K562 (cell line): Measurements from ENCODE around the gene RALB. TPM values are rescaled to one million over a fixed set of nuclear protein-coding genes. Genes with fewer than 3 reads are reported as not detected.
A peak's percentile ranks its signal among the peaks of the same experiment; 100 is the strongest.

Source experiments
- CBFA2T2 ChIP-seq: fragments of 450-650 bp; conservative IDR thresholded peaks from 2 replicates; pipeline ENCODE4 v1.6.1; 2017; ENCODE audit warnings: mild to moderate bottlenecking
- ELK3 ChIP-seq: fragments of 450-650 bp; formaldehyde crosslinking; IDR thresholded peaks from 2 replicates; pipeline ENCODE4 v1.4.0; 2020; ENCODE audit warnings: mild to moderate bottlenecking
- KLF1 ChIP-seq: fragments of 450-650 bp; IDR thresholded peaks from 2 replicates; pipeline ENCODE4 v1.6.1; 2016; ENCODE audit warnings: missing genetic modification characterization, missing compliant biosample characterization
- MBD2 ChIP-seq: sonication (generic); IDR thresholded peaks from 2 replicates; pipeline ENCODE4 v1.6.1; 2016; ENCODE audit warnings: low read depth, borderline replicate concordance
- MTA3 ChIP-seq: fragments of 450-650 bp; formaldehyde crosslinking; IDR thresholded peaks from 2 replicates; pipeline ENCODE4 v1.6.1; 2017; ENCODE audit warnings: mild to moderate bottlenecking, borderline replicate concordance
- NR2F6 ChIP-seq: fragments of 450-650 bp; formaldehyde crosslinking; IDR thresholded peaks from 2 replicates; pipeline ENCODE4 v1.4.0; 2020; ENCODE audit warnings: mild to moderate bottlenecking
- REST ChIP-seq, 2 experiments: fragments of 450-650 bp; formaldehyde crosslinking in 1 of 2; IDR thresholded peaks; 2 replicates each; pipeline versions ENCODE4 v1.4.0 to v1.6.1; 2014 to 2020; ENCODE audit warnings: mild to moderate bottlenecking in 2 of 2, borderline replicate concordance in 1 of 2, low read depth in 1 of 2
- RNF2 ChIP-seq: sonication (generic); IDR thresholded peaks from 2 replicates; pipeline ENCODE4 v1.6.1; 2016
- TGIF2 ChIP-seq: sonication (generic); formaldehyde crosslinking; IDR thresholded peaks from 2 replicates; pipeline ENCODE4 v1.8.1; 2022; ENCODE audit warnings: mild to moderate bottlenecking, missing genetic modification reagents, moderate library complexity
- XRCC3 ChIP-seq: fragments of 450-650 bp; IDR thresholded peaks from 2 replicates; pipeline ENCODE4 v1.6.1; 2017; ENCODE audit warnings: mild to moderate bottlenecking, moderate library complexity
- ZFP1 ChIP-seq: fragments of 450-650 bp; formaldehyde crosslinking; IDR thresholded peaks from 2 replicates; pipeline ENCODE4 v1.4.0; 2020; ENCODE audit warnings: mild to moderate bottlenecking, mixed read lengths
- ZFX ChIP-seq: sonication (generic); formaldehyde crosslinking; IDR thresholded peaks from 2 replicates; pipeline ENCODE4 v1.8.0; 2022; ENCODE audit warnings: mild to moderate bottlenecking, missing genetic modification reagents, moderate library complexity
- ZNF583 ChIP-seq: fragments of 250-450 bp; sonication (Bioruptor Pico); IDR thresholded peaks from 2 replicates; pipeline ENCODE4 v1.4.0; 2020
- polyA plus RNA-seq, 8 experiments: library from polyadenylated mRNA; depleted of rRNA in 4 of 8; stranded (reverse) in 5 of 8; unstranded in 3 of 8; fragments of >200 nt; fragmentation: Nextera tagmentation in 2 of 8; fragmentation: Illumina TruSeq in 1 of 8; extraction: Ambion mirVana in 2 of 8; extraction: Trizol in 1 of 8; gene quantifications; 2 replicates each; pipeline versions ENCODE4 v1.2.1 to v1.2.3, GENCODE V29; 2011 to 2014; ENCODE audit warnings: inconsistent platforms in 1 of 8, missing spikeins in 1 of 8
- total RNA-seq, 7 experiments: library from RNA; depleted of rRNA in 6 of 7; stranded (reverse); fragments of >200 nt in 6 of 7; fragmentation: Illumina TruSeq in 2 of 7; extraction: Trizol in 2 of 7; gene quantifications; 2 replicates each; pipeline versions ENCODE4 v1.2.1 to v1.2.3, GENCODE V29; 2011 to 2021; ENCODE audit warnings: low replicate concordance in 1 of 7
- TF ChIP-seq, protein P1 (sequence below): fragments of 250-450 bp; sonication (Bioruptor Pico); IDR thresholded peaks from 2 replicates; pipeline ENCODE4 v1.9.0; 2021; ENCODE audit warnings: mild to moderate bottlenecking, inconsistent platforms
- TF ChIP-seq, protein P2 (sequence below): fragments of 200-800 bp; sonication (Bioruptor generic); IDR thresholded peaks from 2 replicates; pipeline ENCODE4 v1.6.1; 2017; ENCODE audit warnings: missing genetic modification characterization, missing compliant biosample characterization

Gene RALB
- total and polyA plus RNA-seq, 9 of the 15 experiments (the other 6 are each of a cell fraction or from before 2014, with no cell fraction given): 14.8 to 65.6 (median 38.4) TPM

GRCh38 chr2:120251880-120252224, 800 bp upstream of the RALB start (continued):
- TF ChIP-seq, protein P1, sequence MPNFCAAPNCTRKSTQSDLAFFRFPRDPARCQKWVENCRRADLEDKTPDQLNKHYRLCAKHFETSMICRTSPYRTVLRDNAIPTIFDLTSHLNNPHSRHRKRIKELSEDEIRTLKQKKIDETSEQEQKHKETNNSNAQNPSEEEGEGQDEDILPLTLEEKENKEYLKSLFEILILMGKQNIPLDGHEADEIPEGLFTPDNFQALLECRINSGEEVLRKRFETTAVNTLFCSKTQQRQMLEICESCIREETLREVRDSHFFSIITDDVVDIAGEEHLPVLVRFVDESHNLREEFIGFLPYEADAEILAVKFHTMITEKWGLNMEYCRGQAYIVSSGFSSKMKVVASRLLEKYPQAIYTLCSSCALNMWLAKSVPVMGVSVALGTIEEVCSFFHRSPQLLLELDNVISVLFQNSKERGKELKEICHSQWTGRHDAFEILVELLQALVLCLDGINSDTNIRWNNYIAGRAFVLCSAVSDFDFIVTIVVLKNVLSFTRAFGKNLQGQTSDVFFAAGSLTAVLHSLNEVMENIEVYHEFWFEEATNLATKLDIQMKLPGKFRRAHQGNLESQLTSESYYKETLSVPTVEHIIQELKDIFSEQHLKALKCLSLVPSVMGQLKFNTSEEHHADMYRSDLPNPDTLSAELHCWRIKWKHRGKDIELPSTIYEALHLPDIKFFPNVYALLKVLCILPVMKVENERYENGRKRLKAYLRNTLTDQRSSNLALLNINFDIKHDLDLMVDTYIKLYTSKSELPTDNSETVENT: no peak
- no peak for TF ChIP-seq ZNF583 (CRISPR knock-in tag)
- TF ChIP-seq RNF2: peak; percentile 86; the same call in 1 of the 2 replicates
- no peak for TF ChIP-seq MTA3
- TF ChIP-seq CBFA2T2: peak; percentile 23; the same call in 1 of the 2 replicates
- TF ChIP-seq ELK3: no peak
- no peak for TF ChIP-seq ZFX (CRISPR knock-in tag)
- TF ChIP-seq KLF1 (tag): no peak
- TF ChIP-seq ZFP1 (CRISPR knock-in tag): no peak
- TF ChIP-seq REST (IDR thresholded peaks at IDR 0.05; ENCODE audit: borderline replicate concordance): no peak
- no peak for TF ChIP-seq REST (CRISPR knock-in tag; IDR thresholded peaks at IDR 0.05; ENCODE audit: low read depth)
- no peak for TF ChIP-seq TGIF2 (CRISPR knock-in tag)
- TF ChIP-seq MBD2: no peak; the same call in 1 of the 2 replicates
- TF ChIP-seq NR2F6: no peak
- TF ChIP-seq, protein P2, sequence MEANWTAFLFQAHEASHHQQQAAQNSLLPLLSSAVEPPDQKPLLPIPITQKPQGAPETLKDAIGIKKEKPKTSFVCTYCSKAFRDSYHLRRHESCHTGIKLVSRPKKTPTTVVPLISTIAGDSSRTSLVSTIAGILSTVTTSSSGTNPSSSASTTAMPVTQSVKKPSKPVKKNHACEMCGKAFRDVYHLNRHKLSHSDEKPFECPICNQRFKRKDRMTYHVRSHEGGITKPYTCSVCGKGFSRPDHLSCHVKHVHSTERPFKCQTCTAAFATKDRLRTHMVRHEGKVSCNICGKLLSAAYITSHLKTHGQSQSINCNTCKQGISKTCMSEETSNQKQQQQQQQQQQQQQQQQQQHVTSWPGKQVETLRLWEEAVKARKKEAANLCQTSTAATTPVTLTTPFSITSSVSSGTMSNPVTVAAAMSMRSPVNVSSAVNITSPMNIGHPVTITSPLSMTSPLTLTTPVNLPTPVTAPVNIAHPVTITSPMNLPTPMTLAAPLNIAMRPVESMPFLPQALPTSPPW (CRISPR knock-in tag): no peak
- TF ChIP-seq XRCC3: no peak
